GM12865 (cell line): ENCODE results near the gene PDE4B.

ENCODE experiments used
- DNase-seq: peaks from one replicate; pipeline ENCODE4 v3.0.0; 2010; ENCODE audit warnings: low read depth
- H3K4me3 ChIP-seq: 2 replicates; pipeline ENCODE4 v1.5.1; 2011; ENCODE audit warnings: mild to moderate bottlenecking, low read depth, low read length, control low read depth
- TF ChIP-seq, protein P1 (sequence below): IDR thresholded peaks from 2 replicates; pipeline ENCODE4 v1.5.1; 2011; ENCODE audit warnings: low read length, control low read depth, low read depth, inconsistent platforms; ENCODE audit not compliant: insufficient read depth; ENCODE audit errors: missing control alignments

PDE4B gene

DNA sequence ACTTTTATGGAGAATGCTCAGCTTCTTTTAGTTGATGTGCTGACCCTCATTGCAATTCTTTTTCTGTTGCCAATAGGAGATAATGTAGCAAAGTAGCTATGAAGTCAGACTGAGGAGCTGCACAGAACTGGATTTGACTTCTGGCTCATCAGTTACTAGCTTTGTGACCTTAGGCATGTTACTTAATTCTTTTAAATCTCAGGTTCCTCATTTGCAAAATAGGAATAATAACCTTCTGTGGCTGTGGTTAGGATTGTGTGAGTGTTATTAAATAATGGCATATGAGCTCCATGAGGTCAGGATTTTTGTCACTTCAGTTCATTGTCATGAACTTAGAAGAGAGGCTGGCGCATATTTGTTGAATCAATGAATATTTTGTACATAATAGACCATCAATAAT is 503.7 kb downstream of the PDE4B start:
- H3K4me3 ChIP-seq: no peak overlapping the region
- TF ChIP-seq, protein P1, sequence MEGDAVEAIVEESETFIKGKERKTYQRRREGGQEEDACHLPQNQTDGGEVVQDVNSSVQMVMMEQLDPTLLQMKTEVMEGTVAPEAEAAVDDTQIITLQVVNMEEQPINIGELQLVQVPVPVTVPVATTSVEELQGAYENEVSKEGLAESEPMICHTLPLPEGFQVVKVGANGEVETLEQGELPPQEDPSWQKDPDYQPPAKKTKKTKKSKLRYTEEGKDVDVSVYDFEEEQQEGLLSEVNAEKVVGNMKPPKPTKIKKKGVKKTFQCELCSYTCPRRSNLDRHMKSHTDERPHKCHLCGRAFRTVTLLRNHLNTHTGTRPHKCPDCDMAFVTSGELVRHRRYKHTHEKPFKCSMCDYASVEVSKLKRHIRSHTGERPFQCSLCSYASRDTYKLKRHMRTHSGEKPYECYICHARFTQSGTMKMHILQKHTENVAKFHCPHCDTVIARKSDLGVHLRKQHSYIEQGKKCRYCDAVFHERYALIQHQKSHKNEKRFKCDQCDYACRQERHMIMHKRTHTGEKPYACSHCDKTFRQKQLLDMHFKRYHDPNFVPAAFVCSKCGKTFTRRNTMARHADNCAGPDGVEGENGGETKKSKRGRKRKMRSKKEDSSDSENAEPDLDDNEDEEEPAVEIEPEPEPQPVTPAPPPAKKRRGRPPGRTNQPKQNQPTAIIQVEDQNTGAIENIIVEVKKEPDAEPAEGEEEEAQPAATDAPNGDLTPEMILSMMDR: no peak
- DNase-seq: no peak

DNA sequence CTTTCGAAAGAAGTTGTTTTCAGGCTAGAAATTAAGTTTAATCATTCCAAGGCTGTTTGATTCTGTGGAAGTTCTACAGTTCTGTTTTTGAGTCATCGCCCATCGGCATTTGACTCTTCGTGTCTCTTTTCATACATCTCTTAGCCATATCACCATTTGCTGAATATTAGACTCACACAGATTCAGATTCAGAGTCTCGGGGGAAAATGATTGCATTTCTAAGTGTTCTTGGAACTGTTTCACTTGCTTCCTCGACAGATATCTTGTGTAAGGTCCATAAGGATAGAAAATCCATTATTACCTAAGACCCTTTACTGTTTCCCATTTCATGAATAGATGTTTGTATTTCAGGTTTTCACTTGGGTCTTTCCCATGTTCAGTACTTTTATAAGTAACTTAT is 504.3 kb downstream of the PDE4B start:
- no peak overlapping the region for H3K4me3 ChIP-seq
- no peak for DNase-seq
- TF ChIP-seq, protein P1: no peak

DNA sequence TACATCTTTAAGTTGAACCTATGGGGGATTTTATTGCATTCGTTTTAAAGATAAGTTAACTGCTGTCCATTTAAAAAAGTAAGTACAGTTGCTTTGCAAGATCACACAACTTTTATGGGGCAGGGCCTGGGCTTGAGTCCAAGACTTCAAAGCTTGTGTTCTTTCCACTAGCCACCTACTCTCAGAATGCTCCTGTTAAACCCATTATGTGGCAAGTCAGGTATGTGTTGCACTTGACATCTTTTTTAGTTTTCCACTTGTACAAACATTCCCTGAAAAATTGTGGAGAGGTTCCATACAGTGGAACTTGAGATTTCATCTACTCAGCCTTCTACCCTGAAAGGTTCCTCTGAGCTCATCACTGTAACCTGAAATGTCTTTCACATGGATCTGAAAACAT is 505.8 kb downstream of the PDE4B start:
- DNase-seq: no peak
- H3K4me3 ChIP-seq: no peak overlapping the region
- TF ChIP-seq, protein P1: no peak

DNA sequence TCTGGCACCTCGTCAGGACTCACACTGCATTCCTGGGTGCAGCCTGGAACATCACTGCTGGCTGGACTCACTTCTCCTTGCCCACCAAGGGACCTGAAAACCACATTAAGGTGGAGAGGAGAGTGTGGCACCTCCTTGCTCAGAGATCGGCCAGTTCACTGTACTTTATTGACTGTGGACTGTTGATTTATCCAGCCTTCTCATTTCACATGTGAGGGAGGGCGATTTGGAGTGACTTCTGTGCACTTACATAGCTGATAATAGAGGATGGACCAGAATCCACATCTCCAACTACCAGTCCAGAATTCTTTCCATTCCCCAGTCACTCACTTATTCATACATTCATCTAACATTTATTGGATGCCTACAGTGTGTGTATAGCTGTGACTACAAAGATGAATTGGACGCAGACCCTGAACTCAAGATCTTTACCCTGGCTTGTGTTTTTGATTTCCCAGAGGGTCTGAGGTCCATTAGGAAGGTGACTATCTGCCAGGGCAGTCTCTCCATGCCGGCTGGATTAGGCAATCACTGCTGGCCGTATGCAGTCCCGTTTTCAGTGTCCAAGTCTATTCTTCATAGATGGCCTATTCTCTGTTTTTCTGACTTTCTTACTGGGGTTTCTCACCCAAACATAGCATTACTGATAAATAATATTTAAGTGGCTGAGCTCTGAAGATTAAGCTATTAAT is 507.7 kb downstream of the PDE4B start:
- TF ChIP-seq, protein P1: no peak
- no peak for DNase-seq
- no peak overlapping the region for H3K4me3 ChIP-seq

DNA sequence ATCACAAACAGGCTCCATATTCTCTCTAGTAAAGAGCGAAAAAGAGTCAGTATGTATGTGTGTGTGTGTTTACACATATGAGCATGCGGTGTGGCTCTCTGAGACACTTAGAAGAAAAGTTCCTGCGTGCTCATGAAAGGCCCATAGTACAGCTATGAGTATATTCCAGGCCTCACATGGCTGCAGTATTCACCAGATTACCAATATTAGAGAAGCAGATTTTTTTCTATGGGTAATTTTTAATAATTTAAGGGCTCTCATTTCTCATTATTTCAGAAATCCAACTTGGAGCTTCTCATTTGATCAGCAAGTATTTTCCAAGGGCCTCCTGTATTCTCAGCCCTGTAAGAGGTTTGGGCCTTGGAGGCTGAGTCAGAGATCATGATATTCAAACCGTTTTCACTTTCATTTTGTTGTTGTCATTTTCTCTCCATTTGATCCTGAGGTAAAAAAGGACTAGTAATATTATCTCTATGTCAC is 508.3 kb downstream of the PDE4B start:
- DNase-seq: peak; percentile 83
- peak overlapping the region; percentile 22 for H3K4me3 ChIP-seq
- TF ChIP-seq, protein P1: no peak

DNA sequence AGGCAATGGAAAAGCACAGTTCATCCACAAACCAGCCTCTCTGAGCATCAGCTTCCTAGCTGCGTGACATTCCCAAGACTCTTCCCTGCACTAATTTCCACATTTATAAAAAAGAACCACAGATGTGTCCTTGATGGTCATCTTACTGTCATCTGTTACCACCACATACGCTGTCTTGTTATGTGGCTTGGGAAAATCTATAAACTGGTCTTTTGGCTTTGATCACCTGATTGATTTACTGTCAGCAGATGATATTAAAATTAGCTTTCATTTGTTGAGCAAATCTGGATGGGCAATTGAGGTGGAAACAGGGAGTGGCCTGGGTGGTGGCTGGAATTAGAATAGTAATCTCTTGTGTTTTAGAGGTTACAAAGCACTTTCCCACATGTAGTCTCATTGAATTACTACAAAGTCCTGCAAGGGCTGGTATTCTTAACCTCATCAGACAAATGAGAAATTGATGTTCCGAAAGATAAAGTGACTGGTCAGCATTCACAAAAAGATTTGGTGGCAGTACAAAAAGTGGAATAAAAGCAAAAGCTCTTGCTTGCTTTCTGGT is 509.6 kb downstream of the PDE4B start:
- TF ChIP-seq, protein P1: no peak
- DNase-seq: no peak
- H3K4me3 ChIP-seq: no peak overlapping the region
